IMR-90 (cell line): ENCODE measurements around the gene PES1. TPM values are rescaled to one million over a fixed set of nuclear protein-coding genes. Genes with fewer than 3 reads are reported as not detected.

Experiments
- ATAC-seq: fragments of 200-7000 bp; cut with Tn5 transposase; 2 replicates; pipeline ENCODE4 v1.9.1; 2020; ENCODE audit warnings: low read depth, mild to moderate bottlenecking, moderate library complexity
- BruUV-seq: library from RNA; stranded (reverse); fragments of 400-500 nt; replicated peaks from 2 replicates; lab custom pipeline; 2021; lab: Mats Ljungman, UMichigan
- CTCF ChIA-PET: fragments of 300-600 bp; formaldehyde crosslinking; extraction: SDS; loops from one replicate; lab custom pipeline; 2021; ENCODE audit warnings: antibody characterized with exemption; lab: Yijun Ruan, JAX
- POLR2A ChIA-PET: fragments of 300-600 bp; sonication (Branson Sonifier 250); formaldehyde crosslinking; loops from one replicate; lab custom pipeline; 2022; ENCODE audit warnings: antibody characterized with exemption; ENCODE audit not compliant: unreplicated experiment; lab: Charles Lee
- DNase-seq: peaks from one replicate; pipeline ENCODE4 v3.0.0; 2013
- H2AFZ ChIP-seq: replicated peaks from 2 replicates; pipeline ENCODE3; 2013; ENCODE audit warnings: low read length, mild to moderate bottlenecking; ENCODE audit not compliant: poor library complexity
- H2AK5ac ChIP-seq: 2 replicates; pipeline ENCODE4 v1.6.1; 2013; ENCODE audit warnings: low read depth, low read length, inconsistent platforms
- H2AK9ac ChIP-seq: replicated peaks from 2 replicates; pipeline ENCODE3; 2013; ENCODE audit warnings: mild to moderate bottlenecking, low read depth, low read length, moderate library complexity; ENCODE audit not compliant: poor library complexity
- H2BK120ac ChIP-seq: 2 replicates; pipeline ENCODE4 v1.6.1; 2013; ENCODE audit warnings: low read depth, low read length, inconsistent platforms
- H2BK15ac ChIP-seq: 3 replicates; pipeline ENCODE4 v1.6.1; 2013; ENCODE audit warnings: low read depth, low read length, inconsistent platforms
- H2BK20ac ChIP-seq: 2 replicates; pipeline ENCODE4 v1.6.1; 2013; ENCODE audit warnings: low read depth, mild to moderate bottlenecking, inconsistent platforms, low read length, moderate library complexity
- H2BK5ac ChIP-seq: 2 replicates; pipeline ENCODE4 v1.6.1; 2013; ENCODE audit warnings: mild to moderate bottlenecking, low read depth, low read length, inconsistent platforms; ENCODE audit not compliant: poor library complexity, severe bottlenecking
- H3K14ac ChIP-seq: replicated peaks from 2 replicates; pipeline ENCODE4 v1.6.1; 2013; ENCODE audit warnings: low read depth, low read length, inconsistent platforms
- H3K18ac ChIP-seq: 2 replicates; pipeline ENCODE4 v1.6.1; 2013; ENCODE audit warnings: low read depth, low read length, control low read depth
- H3K23ac ChIP-seq: 2 replicates; pipeline ENCODE4 v1.6.1; 2013; ENCODE audit warnings: low read depth, low read length, inconsistent platforms
- H3K27ac ChIP-seq: 2 replicates; pipeline ENCODE4 v1.5.1; 2013; ENCODE audit warnings: mild to moderate bottlenecking, control low read depth, low read length; ENCODE audit not compliant: insufficient read depth
- H3K27me3 ChIP-seq: 2 replicates; pipeline ENCODE4 v1.6.1; 2013; ENCODE audit warnings: low read length; ENCODE audit not compliant: control insufficient read depth, insufficient read depth
- H3K36me3 ChIP-seq: 2 replicates; pipeline ENCODE4 v1.6.1; 2013; ENCODE audit warnings: low read length, mixed read lengths; ENCODE audit not compliant: control insufficient read depth, insufficient read depth
- H3K4ac ChIP-seq: 2 replicates; pipeline ENCODE4 v1.6.1; 2013; ENCODE audit warnings: low read depth, low read length, inconsistent platforms
- H3K4me1 ChIP-seq: 2 replicates; pipeline ENCODE4 v1.6.1; 2013; ENCODE audit warnings: low read length, mixed read lengths; ENCODE audit not compliant: control insufficient read depth, insufficient read depth
- H3K4me2 ChIP-seq: 2 replicates; pipeline ENCODE4 v1.6.1; 2013; ENCODE audit warnings: low read depth, mild to moderate bottlenecking, control low read depth, low read length, moderate library complexity
- H3K4me3 ChIP-seq: 2 replicates; pipeline ENCODE4 v1.5.1; 2013; ENCODE audit warnings: low read depth, mild to moderate bottlenecking, control low read depth, low read length, moderate library complexity; ENCODE audit not compliant: insufficient read depth
- H3K56ac ChIP-seq: 2 replicates; pipeline ENCODE4 v1.6.1; 2013; ENCODE audit warnings: low read length, inconsistent platforms; ENCODE audit not compliant: insufficient read depth; ENCODE audit errors: extremely low read depth
- H3K79me1 ChIP-seq, 2 experiments: 2 replicates each; pipeline ENCODE4 v1.6.1; 2013; ENCODE audit warnings: low read length in 2 of 2, inconsistent platforms in 1 of 2, low read depth in 1 of 2
- H3K9ac ChIP-seq: 2 replicates; pipeline ENCODE4 v1.6.1; 2013; ENCODE audit warnings: low read depth, low read length, control low read depth
- H3K9me1 ChIP-seq: 2 replicates; pipeline ENCODE4 v1.6.1; 2013; ENCODE audit warnings: low read length, inconsistent platforms; ENCODE audit not compliant: insufficient read depth
- H3K9me3 ChIP-seq: 2 replicates; pipeline ENCODE4 v1.6.1; 2013; ENCODE audit warnings: low read length; ENCODE audit not compliant: control insufficient read depth, insufficient read depth
- H4K20me1 ChIP-seq: 2 replicates; pipeline ENCODE4 v1.6.1; 2013; ENCODE audit warnings: low read length, inconsistent platforms; ENCODE audit not compliant: insufficient read depth
- H4K5ac ChIP-seq: 2 replicates; pipeline ENCODE4 v1.6.1; 2013; ENCODE audit warnings: mild to moderate bottlenecking, low read depth, low read length, control low read depth
- H4K8ac ChIP-seq, 2 experiments: 2 replicates each; pipeline ENCODE4 v1.6.1; 2013; ENCODE audit warnings: low read depth in 2 of 2, low read length in 2 of 2, control low read depth in 1 of 2, inconsistent platforms in 1 of 2
- H4K91ac ChIP-seq: 2 replicates; pipeline ENCODE4 v1.6.1; 2013; ENCODE audit warnings: low read depth, low read length, inconsistent platforms; ENCODE audit not compliant: insufficient read depth
- BHLHE40 ChIP-seq: fragments of 150-350 bp; IDR thresholded peaks from 2 replicates; pipeline ENCODE4 v1.6.1; 2016; ENCODE audit warnings: mild to moderate bottlenecking, low read depth, low read length
- CEBPB ChIP-seq: IDR thresholded peaks from 2 replicates; pipeline ENCODE4 v1.6.1; 2012; ENCODE audit warnings: low read depth, low read length, improper control_type of control experiment
- CHD1 ChIP-seq: IDR thresholded peaks from 2 replicates; pipeline ENCODE4 v1.6.1; 2012; ENCODE audit warnings: low read depth, low read length, improper control_type of control experiment
- CTCF ChIP-seq: conservative IDR thresholded peaks from 2 replicates; pipeline ENCODE4 v1.5.1; 2012; ENCODE audit warnings: mild to moderate bottlenecking, low read depth, low read length, improper control_type of control experiment
- ELK1 ChIP-seq: fragments of 150-350 bp; IDR thresholded peaks from 2 replicates; pipeline ENCODE4 v1.6.1; 2016; ENCODE audit warnings: low read depth, mild to moderate bottlenecking, low read length, moderate library complexity, borderline replicate concordance
- FOS ChIP-seq: fragments of 150-350 bp; IDR thresholded peaks from 2 replicates; pipeline ENCODE4 v1.6.1; 2016; ENCODE audit warnings: low read depth, low read length
- MAFK ChIP-seq: IDR thresholded peaks from 2 replicates; pipeline ENCODE4 v1.6.1; 2012; ENCODE audit warnings: low read depth, low read length, improper control_type of control experiment
- MAZ ChIP-seq: IDR thresholded peaks from 2 replicates; pipeline ENCODE4 v1.6.1; 2012; ENCODE audit warnings: low read depth, mild to moderate bottlenecking, low read length, improper control_type of control experiment, moderate library complexity, borderline replicate concordance
- MXI1 ChIP-seq: IDR thresholded peaks from 2 replicates; pipeline ENCODE4 v1.6.1; 2012; ENCODE audit warnings: low read depth, mild to moderate bottlenecking, low read length, moderate library complexity, borderline replicate concordance
- POLR2A ChIP-seq: IDR thresholded peaks from 2 replicates; pipeline ENCODE4 v1.6.1; 2012; ENCODE audit warnings: mild to moderate bottlenecking, low read depth, low read length
- RAD21 ChIP-seq: IDR thresholded peaks from 2 replicates; pipeline ENCODE4 v1.6.1; 2012; ENCODE audit warnings: low read length, improper control_type of control experiment
- RCOR1 ChIP-seq: IDR thresholded peaks from 2 replicates; pipeline ENCODE4 v1.6.1; 2012; ENCODE audit warnings: mild to moderate bottlenecking, low read length, improper control_type of control experiment; ENCODE audit not compliant: insufficient replicate concordance
- RFX5 ChIP-seq: IDR thresholded peaks from 2 replicates; pipeline ENCODE4 v1.8.0; 2012; ENCODE audit warnings: low read depth, mild to moderate bottlenecking, low read length, moderate library complexity
- SMC3 ChIP-seq: fragments of 150-350 bp; IDR thresholded peaks from 2 replicates; pipeline ENCODE4 v1.6.1; 2016; ENCODE audit warnings: low read depth, mild to moderate bottlenecking, antibody characterized with exemption, low read length, moderate library complexity
- USF2 ChIP-seq: fragments of 150-350 bp; IDR thresholded peaks from 2 replicates; pipeline ENCODE4 v1.6.1; 2017; ENCODE audit warnings: mild to moderate bottlenecking, antibody characterized with exemption, low read length, low read depth
- WGBS, 2 experiments: methylation state at CpG; one replicate each; pipeline versions ENCODE4 v1.1.5 to v1.1.7; 2013; ENCODE audit warnings: missing lambda C conversion rate in 2 of 2; ENCODE audit not compliant: insufficient read length in 1 of 2; ENCODE audit errors: extremely low coverage in 2 of 2; 5-methylcytosine and 5-hydroxymethylcytosine counted together
- dilution Hi-C: fragments of 300-500 bp; cut with HindIII; formaldehyde crosslinking; loops from one replicate; pipeline ENCODE4 v1.14.3; 2018; ENCODE audit warnings: low sequenced_read_pairs; ENCODE audit not compliant: unreplicated experiment
- in situ Hi-C: fragments of 300-500 bp; cut with MboI; formaldehyde crosslinking; loops from 3 replicates; pipeline ENCODE4 v1.14.3; 2019; ENCODE audit warnings: low sequenced_read_pairs, inconsistent platforms, mixed read lengths
- intact Hi-C: fragments of 100-400 bp; cut with micrococcal nuclease; formaldehyde crosslinking; loops from 2 replicates; pipeline ENCODE4 v1.10.0; 2022
- polyA plus RNA-seq, 3 experiments: library from polyadenylated mRNA; depleted of rRNA; stranded (reverse); fragments of >200 nt; gene quantifications; 2 replicates each; pipeline ENCODE4 v1.2.3, GENCODE V29; 2012; ENCODE audit warnings: low replicate concordance in 1 of 3
- total RNA-seq: library from RNA; depleted of rRNA; stranded (reverse); fragments of >200 nt; gene quantifications from 2 replicates; pipeline ENCODE4 v1.2.3, GENCODE V29; 2012

The PES1 gene
- total and polyA plus RNA-seq, 2 of the 4 experiments (the other 2 are of a cell fraction) = 120 to 142 TPM

- no peaks in the 10 kb centered on the region for H4K20me1 ChIP-seq
- no peak overlapping the region for H3K4ac ChIP-seq
- dilution Hi-C loops = no loop called here
- H2AFZ ChIP-seq = no peak overlapping the region
- 51% methylated on average over 4 of the region's 4 CpGs; no CpG with 5 or more reads in 1 of the 2 experiments for WGBS, 2 experiments
- no peak overlapping the region for H2BK5ac ChIP-seq
- H3K36me3 ChIP-seq = no peaks in the 10 kb centered on the region
- H2BK20ac ChIP-seq = no peak overlapping the region
- H3K4me2 ChIP-seq = no peak overlapping the region
- no peaks in the 10 kb centered on the region for H3K9me3 ChIP-seq
- no peak overlapping the region for H3K4me3 ChIP-seq
- H3K27ac ChIP-seq = no peak overlapping the region
- no peak overlapping the region for H2AK9ac ChIP-seq
- H4K8ac ChIP-seq = no peak overlapping the region
- no TSS peak for BruUV-seq
- H3K23ac ChIP-seq = no peak overlapping the region
- no peak overlapping the region for H3K56ac ChIP-seq
- no peak overlapping the region for H2BK120ac ChIP-seq
- CTCF ChIA-PET = no interaction called here
- POLR2A ChIA-PET = no interaction called here
- no peak overlapping the region for H3K18ac ChIP-seq
- ATAC-seq = peak; percentile 32
- intact Hi-C loops = no loop called here
- H4K5ac ChIP-seq = no peak overlapping the region
- no peak overlapping the region for H3K9ac ChIP-seq
- H2BK15ac ChIP-seq = no peak overlapping the region
- no peaks in the 10 kb centered on the region for H3K4me1 ChIP-seq
- peaks cover 53% of the 10 kb centered on the region for H3K27me3 ChIP-seq
- no peak overlapping the region for H4K91ac ChIP-seq
- H3K14ac ChIP-seq = no peak overlapping the region
- H2AK5ac ChIP-seq = no peak overlapping the region
- no peaks in the 10 kb centered on the region for H3K9me1 ChIP-seq
- in situ Hi-C loops = no loop called here
- H3K79me1 ChIP-seq = no peaks in the 10 kb centered on the region
- TF ChIP-seq MAFK = no peak
- no peak for TF ChIP-seq FOS
- TF ChIP-seq RCOR1 = no peak
- TF ChIP-seq SMC3 = no peak
- TF ChIP-seq CEBPB = no peak
- no peak for TF ChIP-seq RFX5
- no peak for TF ChIP-seq BHLHE40
- no peak for TF ChIP-seq MXI1
- no peak for TF ChIP-seq POLR2A
- TF ChIP-seq ELK1 = no peak
- no peak for TF ChIP-seq MAZ
- no peak for TF ChIP-seq USF2
- no peak for TF ChIP-seq CHD1
- TF ChIP-seq CTCF = no peak
- TF ChIP-seq RAD21 = no peak
- DNase-seq = peak; percentile 16
These were observed 26.4 kb downstream of the PES1 start for GRCh38 chr22:30565341-30565740.
